ENCODE data around the gene RELN.

RELN gene

GRCh38 chr7:103699032-103699431, 290.4 kb downstream of the RELN start:
- no peak for TF ChIP-seq POLR2AphosphoS5 (IDR thresholded peaks at IDR 0.05; ENCODE audit: low read depth, low read length)
- TF ChIP-seq SIN3A (IDR thresholded peaks at IDR 0.05; ENCODE audit: borderline replicate concordance, insufficient read depth, low read length), result no peak
- no peak for TF ChIP-seq TAF1 (IDR thresholded peaks at IDR 0.05; ENCODE audit: borderline replicate concordance, insufficient read depth, low read length)
- TF ChIP-seq FOXP2 (optimal IDR thresholded peaks at IDR 0.05; ENCODE audit: borderline replicate concordance, extremely low read depth, extremely low read length, insufficient read depth), result no peak
- no peak for TF ChIP-seq REST (IDR thresholded peaks at IDR 0.05; ENCODE audit: insufficient read depth in 1 of 2, low read depth in 2 of 2, low read length in 2 of 2)

- TF ChIP-seq POLR2AphosphoS5 (IDR thresholded peaks at IDR 0.05; ENCODE audit: low read depth, low read length) (no peak), TAF1 (IDR thresholded peaks at IDR 0.05; ENCODE audit: borderline replicate concordance, insufficient read depth, low read length) (no peak), SIN3A (IDR thresholded peaks at IDR 0.05; ENCODE audit: borderline replicate concordance, insufficient read depth, low read length) (no peak), FOXP2 (optimal IDR thresholded peaks at IDR 0.05; ENCODE audit: borderline replicate concordance, extremely low read depth, extremely low read length, insufficient read depth) (no peak), REST (IDR thresholded peaks at IDR 0.05; ENCODE audit: insufficient read depth in 1 of 2, low read depth in 2 of 2, low read length in 2 of 2) (no peak)
Measured at GRCh38 chr7:103698064-103698463, 291.4 kb downstream of the RELN start.

GRCh38 chr7:103695521-103695920, 293.9 kb downstream of the RELN start:
- TF ChIP-seq POLR2AphosphoS5 (IDR thresholded peaks at IDR 0.05; ENCODE audit: low read depth, low read length), result no peak
- no peak for TF ChIP-seq FOXP2 (optimal IDR thresholded peaks at IDR 0.05; ENCODE audit: borderline replicate concordance, extremely low read depth, extremely low read length, insufficient read depth)
- no peak for TF ChIP-seq SIN3A (IDR thresholded peaks at IDR 0.05; ENCODE audit: borderline replicate concordance, insufficient read depth, low read length)
- no peak for TF ChIP-seq REST (IDR thresholded peaks at IDR 0.05; ENCODE audit: insufficient read depth in 1 of 2, low read depth in 2 of 2, low read length in 2 of 2)
- no peak for TF ChIP-seq TAF1 (IDR thresholded peaks at IDR 0.05; ENCODE audit: borderline replicate concordance, insufficient read depth, low read length)

- TF ChIP-seq FOXP2 (optimal IDR thresholded peaks at IDR 0.05; ENCODE audit: borderline replicate concordance, extremely low read depth, extremely low read length, insufficient read depth) (no peak), TAF1 (IDR thresholded peaks at IDR 0.05; ENCODE audit: borderline replicate concordance, insufficient read depth, low read length) (no peak), POLR2AphosphoS5 (IDR thresholded peaks at IDR 0.05; ENCODE audit: low read depth, low read length) (no peak), SIN3A (IDR thresholded peaks at IDR 0.05; ENCODE audit: borderline replicate concordance, insufficient read depth, low read length) (no peak), REST (IDR thresholded peaks at IDR 0.05; ENCODE audit: insufficient read depth in 1 of 2, low read depth in 2 of 2, low read length in 2 of 2) (no peak)
Measured at GRCh38 chr7:103694304-103694703, 295.2 kb downstream of the RELN start.

- TF ChIP-seq POLR2AphosphoS5 (IDR thresholded peaks at IDR 0.05; ENCODE audit: low read depth, low read length), result no peak
- no peak for TF ChIP-seq SIN3A (IDR thresholded peaks at IDR 0.05; ENCODE audit: borderline replicate concordance, insufficient read depth, low read length)
- TF ChIP-seq FOXP2 (optimal IDR thresholded peaks at IDR 0.05; ENCODE audit: borderline replicate concordance, extremely low read depth, extremely low read length, insufficient read depth), result no peak
- no peak for TF ChIP-seq REST (IDR thresholded peaks at IDR 0.05; ENCODE audit: insufficient read depth in 1 of 2, low read depth in 2 of 2, low read length in 2 of 2)
- no peak for TF ChIP-seq TAF1 (IDR thresholded peaks at IDR 0.05; ENCODE audit: borderline replicate concordance, insufficient read depth, low read length)
Measured at GRCh38 chr7:103691291-103691690, 298.2 kb downstream of the RELN start.

All from PFSK-1 (cell line).